ENCODE data around the gene DHCR7.

DNA sequence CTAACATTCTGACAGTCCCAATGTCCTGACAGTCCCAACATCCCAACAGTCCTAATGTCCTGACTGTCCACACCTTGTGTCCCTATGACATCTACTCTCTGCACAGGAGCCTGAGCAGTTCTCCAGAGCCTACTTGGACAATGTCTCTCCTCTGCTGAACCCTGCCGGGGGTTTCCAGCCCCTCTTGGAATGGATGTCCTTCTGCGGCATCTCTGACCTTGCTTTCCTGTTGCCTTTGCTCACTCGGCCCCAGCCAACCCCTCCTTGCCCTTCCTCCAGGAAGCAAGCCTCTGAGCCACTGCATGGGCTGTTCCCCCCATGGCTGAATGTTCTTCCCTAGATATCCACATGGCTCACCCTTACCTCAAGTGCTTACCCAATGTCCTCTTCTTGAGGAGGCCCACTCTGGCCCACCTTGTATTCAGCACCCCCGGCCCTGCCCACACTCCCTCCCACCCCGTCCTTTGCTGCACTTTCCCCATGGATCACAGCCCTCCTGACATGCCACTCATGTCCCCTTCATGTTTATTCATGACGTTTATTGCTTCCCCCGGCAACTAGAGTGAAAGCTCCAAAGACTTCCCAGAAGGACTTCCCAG is 59.5 kb downstream of the DHCR7 start:
- no peak for TF ChIP-seq EZH2 (IDR thresholded peaks at IDR 0.05; ENCODE audit: borderline replicate concordance, low read depth, low read length, poor library complexity, severe bottlenecking)
- TF ChIP-seq, protein P1, sequence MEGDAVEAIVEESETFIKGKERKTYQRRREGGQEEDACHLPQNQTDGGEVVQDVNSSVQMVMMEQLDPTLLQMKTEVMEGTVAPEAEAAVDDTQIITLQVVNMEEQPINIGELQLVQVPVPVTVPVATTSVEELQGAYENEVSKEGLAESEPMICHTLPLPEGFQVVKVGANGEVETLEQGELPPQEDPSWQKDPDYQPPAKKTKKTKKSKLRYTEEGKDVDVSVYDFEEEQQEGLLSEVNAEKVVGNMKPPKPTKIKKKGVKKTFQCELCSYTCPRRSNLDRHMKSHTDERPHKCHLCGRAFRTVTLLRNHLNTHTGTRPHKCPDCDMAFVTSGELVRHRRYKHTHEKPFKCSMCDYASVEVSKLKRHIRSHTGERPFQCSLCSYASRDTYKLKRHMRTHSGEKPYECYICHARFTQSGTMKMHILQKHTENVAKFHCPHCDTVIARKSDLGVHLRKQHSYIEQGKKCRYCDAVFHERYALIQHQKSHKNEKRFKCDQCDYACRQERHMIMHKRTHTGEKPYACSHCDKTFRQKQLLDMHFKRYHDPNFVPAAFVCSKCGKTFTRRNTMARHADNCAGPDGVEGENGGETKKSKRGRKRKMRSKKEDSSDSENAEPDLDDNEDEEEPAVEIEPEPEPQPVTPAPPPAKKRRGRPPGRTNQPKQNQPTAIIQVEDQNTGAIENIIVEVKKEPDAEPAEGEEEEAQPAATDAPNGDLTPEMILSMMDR (conservative IDR thresholded peaks at IDR 0.05; ENCODE audit: low read depth, low read length), result no peak
